Measurements from ENCODE around the gene OLFML3. TPM values are rescaled to one million over a fixed set of nuclear protein-coding genes. Genes with fewer than 3 reads are reported as not detected.

The OLFML3 gene
- total RNA-seq, 1 donor from 2014 or later, result 13.4 TPM

GRCh38 chr1:114023377-114023776 is 44.1 kb downstream of the OLFML3 start:
- H3K27me3 ChIP-seq, result no peaks in the 10 kb centered on the region
- Mint-ChIP-seq H3K4me1 (peaks cover 35% of the 10 kb centered on the region), H3K27me3 (ENCODE audit: insufficient read depth, low read depth) (peaks cover 4% of the 10 kb centered on the region), H3K4me3 (peak overlapping the region; percentile 20), H3K36me3 (peaks cover 3% of the 10 kb centered on the region), H3K9me3 (peaks cover 13% of the 10 kb centered on the region), H3K27ac (peak overlapping the region; percentile 78)
- no peaks in the 10 kb centered on the region for H3K9me3 ChIP-seq (ENCODE audit: low read depth)
- H3K4me1 ChIP-seq, result peaks cover 33% of the 10 kb centered on the region
- H3K4me3 ChIP-seq, result peak overlapping the region; percentile 18
- H3F3A ChIP-seq (ENCODE audit: low read depth), result peaks cover 37% of the 10 kb centered on the region
- peak overlapping the region; percentile 55 for H3K4me2 ChIP-seq
- peak overlapping the region; percentile 87 for H3K27ac ChIP-seq
- DNase-seq (ENCODE audit: low spot score), result peak; percentile 84
- H4K20me1 ChIP-seq (ENCODE audit: low read depth), result no peaks in the 10 kb centered on the region
- H3K9ac ChIP-seq, result no peak overlapping the region
- H3K79me2 ChIP-seq (ENCODE audit: low read depth), result no peaks in the 10 kb centered on the region
- TF ChIP-seq EZH2phosphoT487 (IDR thresholded peaks at IDR 0.05) (no peak), CTCF (IDR thresholded peaks at IDR 0.05) (no peak), EZH2 (IDR thresholded peaks at IDR 0.05) (no peak)
- no peak overlapping the region for H2AFZ ChIP-seq (replicated peaks)
- no peaks in the 10 kb centered on the region for H3K36me3 ChIP-seq

GRCh38 chr1:114024049-114024448 is 44.8 kb downstream of the OLFML3 start:
- TF ChIP-seq EZH2phosphoT487 (IDR thresholded peaks at IDR 0.05) (no peak), CTCF (IDR thresholded peaks at IDR 0.05) (no peak)
- Mint-ChIP-seq H3K4me1 (peaks cover 35% of the 10 kb centered on the region), H3K4me3 (peak overlapping the region; percentile 57), H3K27ac (peak overlapping the region; percentile 74), H3K36me3 (peaks cover 3% of the 10 kb centered on the region), H3K27me3 (ENCODE audit: insufficient read depth, low read depth) (peaks cover 4% of the 10 kb centered on the region), H3K9me3 (peaks cover 12% of the 10 kb centered on the region)
- Histone ChIP-seq H3K27me3 (no peaks in the 10 kb centered on the region), H2AFZ (replicated peaks) (no peak overlapping the region), H3K79me2 (ENCODE audit: low read depth) (no peaks in the 10 kb centered on the region), H3K4me1 (peaks cover 33% of the 10 kb centered on the region), H4K20me1 (ENCODE audit: low read depth) (no peaks in the 10 kb centered on the region), H3K36me3 (no peaks in the 10 kb centered on the region), H3K27ac (peak overlapping the region; percentile 87), H3K4me2 (peak overlapping the region; percentile 55), H3K9me3 (ENCODE audit: low read depth) (no peaks in the 10 kb centered on the region), H3F3A (ENCODE audit: low read depth) (peaks cover 37% of the 10 kb centered on the region), H3K4me3 (peak overlapping the region; percentile 18), H3K9ac (no peak overlapping the region)
- DNase-seq (ENCODE audit: low spot score), result peak; percentile 81

GRCh38 chr1:114025609-114026401 is 46.5 kb downstream of the OLFML3 start:
- Mint-ChIP-seq H3K4me1 (peaks cover 33% of the 10 kb centered on the region), H3K9me3 (peaks cover 6% of the 10 kb centered on the region), H3K27me3 (ENCODE audit: insufficient read depth, low read depth) (peaks cover 4% of the 10 kb centered on the region), H3K4me3 (no peak overlapping the region), H3K27ac (no peak overlapping the region), H3K36me3 (no peaks in the 10 kb centered on the region)
- H3K4me3 ChIP-seq, result no peak overlapping the region
- H2AFZ ChIP-seq (replicated peaks), result no peak overlapping the region
- TF ChIP-seq EZH2phosphoT487 (IDR thresholded peaks at IDR 0.05), result no peak
- no peak for TF ChIP-seq CTCF (IDR thresholded peaks at IDR 0.05)
- TF ChIP-seq EZH2 (IDR thresholded peaks at IDR 0.05), result no peak
- no peaks in the 10 kb centered on the region for H3K9me3 ChIP-seq (ENCODE audit: low read depth)
- DNase-seq (ENCODE audit: low spot score), result no peak
- no peak overlapping the region for H3K4me2 ChIP-seq
- H4K20me1 ChIP-seq (ENCODE audit: low read depth), result no peaks in the 10 kb centered on the region
- no peak overlapping the region for H3K27ac ChIP-seq
- H3K79me2 ChIP-seq (ENCODE audit: low read depth), result no peaks in the 10 kb centered on the region
- peaks cover 37% of the 10 kb centered on the region for H3F3A ChIP-seq (ENCODE audit: low read depth)
- no peak overlapping the region for H3K9ac ChIP-seq
- peaks cover 33% of the 10 kb centered on the region for H3K4me1 ChIP-seq
- H3K27me3 ChIP-seq, result no peaks in the 10 kb centered on the region
- H3K36me3 ChIP-seq, result no peaks in the 10 kb centered on the region

All from neural progenitor cell (in vitro differentiated cells).